GM19023 (cell line): ENCODE data around the gene LNX1.
A peak's percentile ranks its signal among the peaks of the same experiment; 100 is the strongest.

Experiments
- ATAC-seq: cut with Tn5 transposase; IDR thresholded peaks from one replicate; pipeline ENCODE4 v1.9.1; 2021; ENCODE audit warnings: mild to moderate bottlenecking, moderate library complexity; ENCODE audit not compliant: unreplicated experiment

The LNX1 gene

DNA sequence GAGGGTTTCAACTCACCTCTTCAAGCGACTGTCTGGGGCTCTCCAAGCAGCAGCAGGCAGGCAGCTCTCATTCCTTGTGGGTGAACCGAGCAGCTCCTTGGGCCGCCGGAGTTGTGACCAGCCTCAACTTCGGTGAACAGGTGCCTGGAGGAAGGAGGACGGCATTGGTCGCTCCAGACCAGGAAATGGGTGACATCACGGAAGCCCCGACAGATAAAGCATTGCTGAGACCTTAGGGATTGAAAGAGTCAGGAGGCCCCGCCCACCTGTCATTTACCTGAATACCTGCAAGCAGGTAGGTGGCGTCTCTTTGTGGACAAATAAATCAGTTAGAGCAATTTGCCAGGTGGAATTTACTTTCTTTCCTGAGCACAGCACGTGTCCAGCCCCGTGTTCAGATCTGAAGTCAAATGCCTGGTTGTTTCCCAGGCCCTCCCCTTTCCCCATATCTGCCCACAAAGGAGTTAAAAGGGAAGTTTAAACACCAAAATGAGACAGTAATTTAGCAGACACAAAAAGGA lies at the start of gene LNX1:
LNX1 (minus strand) TSS at position 115 of the 521 bp plus-strand sequence. CDS start 17,484 bp downstream, outside the sequence.
- ATAC-seq = no peak

- ATAC-seq = peak; percentile 69
Observed at GRCh38 chr4:53640576-53641453, 49.5 kb upstream of the LNX1 start.

- no peak for ATAC-seq
Observed at GRCh38 chr4:53638919-53639318, 47.6 kb upstream of the LNX1 start.

DNA sequence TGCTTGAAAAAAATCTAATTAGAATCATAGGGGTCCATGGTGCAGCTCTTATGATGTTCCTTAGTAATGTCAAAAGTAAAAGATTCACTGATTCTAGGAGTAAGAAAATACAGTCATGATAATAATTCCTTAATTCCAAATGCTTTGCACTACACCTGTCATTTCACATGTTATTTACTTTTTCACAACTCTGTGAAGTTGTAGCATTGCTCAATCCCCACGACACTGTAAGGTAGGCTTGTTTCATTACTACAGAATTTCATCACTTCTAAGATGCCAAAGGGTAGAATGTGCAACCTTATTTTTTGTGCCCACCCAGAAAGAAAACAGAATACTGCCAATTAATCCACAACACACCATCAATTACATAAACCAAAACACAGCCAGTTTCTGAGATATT lies 46.1 kb upstream of the LNX1 start:
- no peak for ATAC-seq

GRCh38 chr4:53635697-53636483 lies 44.6 kb upstream of the LNX1 start:
- no peak for ATAC-seq

GRCh38 chr4:53633608-53634007 lies 42.3 kb upstream of the LNX1 start:
- no peak for ATAC-seq

- ATAC-seq = no peak
Observed at GRCh38 chr4:53629296-53629695, 38.0 kb upstream of the LNX1 start.

- ATAC-seq = no peak
Observed at GRCh38 chr4:53626491-53626890, 35.2 kb upstream of the LNX1 start.

DNA sequence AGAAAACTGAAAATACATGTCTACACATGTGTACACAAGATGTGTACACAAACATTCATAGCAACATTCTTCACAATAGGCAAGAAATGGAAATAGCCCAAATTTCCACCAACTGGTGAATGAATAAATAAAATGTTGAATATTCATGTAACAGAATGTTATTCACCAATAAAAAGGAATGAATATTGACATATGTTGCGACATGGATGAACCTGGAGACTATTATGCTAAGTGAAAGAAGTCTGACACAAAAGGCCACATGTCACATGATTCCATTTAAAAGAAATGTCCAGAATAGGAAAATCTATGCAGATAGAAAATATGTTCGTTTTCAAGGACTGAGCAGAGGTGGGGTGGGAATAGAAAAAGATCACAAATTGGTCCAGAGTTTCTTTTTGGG lies 34.6 kb upstream of the LNX1 start:
- ATAC-seq = no peak

- no peak for ATAC-seq
Observed at GRCh38 chr4:53622739-53623151, 31.5 kb upstream of the LNX1 start.

GRCh38 chr4:53620956-53621355 lies 29.7 kb upstream of the LNX1 start:
- no peak for ATAC-seq

- no peak for ATAC-seq
Observed at GRCh38 chr4:53619431-53619830, 28.1 kb upstream of the LNX1 start.

DNA sequence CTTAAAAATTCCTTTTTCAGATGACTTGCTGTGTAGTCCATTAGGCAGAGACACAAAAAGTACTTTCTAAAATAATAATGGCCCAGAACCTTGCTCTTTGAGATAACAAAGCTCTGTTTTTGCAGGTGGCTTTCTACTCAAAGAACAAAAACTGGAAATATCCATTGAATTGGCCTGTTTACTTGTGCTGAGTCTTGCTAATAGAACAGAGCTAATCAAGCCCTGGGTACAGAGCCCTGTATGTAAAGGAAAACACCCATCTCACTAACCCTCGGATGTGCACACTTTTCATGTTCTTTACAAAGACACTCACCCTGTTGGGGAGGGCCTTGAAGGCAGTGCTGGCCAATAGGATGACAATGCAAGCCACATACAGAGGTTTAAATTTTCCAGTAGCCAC lies 27.0 kb upstream of the LNX1 start:
- no peak for ATAC-seq

DNA sequence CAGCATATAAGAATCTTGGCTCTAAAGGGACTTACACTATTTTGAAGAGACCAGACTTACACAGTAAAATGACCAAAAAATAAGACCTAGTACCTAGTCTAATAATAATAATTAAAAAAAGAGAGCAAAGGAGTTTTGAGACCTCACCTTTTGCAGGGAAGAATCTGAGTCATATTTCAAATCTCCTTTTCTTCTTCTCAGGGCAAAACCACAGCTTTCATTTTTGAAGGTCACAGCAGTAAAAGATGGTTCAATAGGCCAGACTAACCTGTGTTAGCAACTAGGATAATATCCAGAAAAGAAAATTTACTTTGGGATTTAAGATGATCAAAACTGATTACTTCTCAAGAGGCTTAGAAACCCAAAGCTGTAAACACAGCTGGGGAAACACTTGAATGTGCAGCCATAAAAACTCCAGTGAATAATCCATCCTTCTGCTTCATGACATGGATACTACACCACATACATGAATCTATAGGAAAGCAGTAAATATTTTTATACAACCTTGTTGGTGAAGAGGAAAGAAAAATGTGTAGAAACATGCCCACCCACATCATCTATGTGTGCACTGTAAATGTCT lies 25.9 kb upstream of the LNX1 start:
- ATAC-seq = no peak

- ATAC-seq = no peak
Observed at GRCh38 chr4:53616219-53616618, 24.9 kb upstream of the LNX1 start.

DNA sequence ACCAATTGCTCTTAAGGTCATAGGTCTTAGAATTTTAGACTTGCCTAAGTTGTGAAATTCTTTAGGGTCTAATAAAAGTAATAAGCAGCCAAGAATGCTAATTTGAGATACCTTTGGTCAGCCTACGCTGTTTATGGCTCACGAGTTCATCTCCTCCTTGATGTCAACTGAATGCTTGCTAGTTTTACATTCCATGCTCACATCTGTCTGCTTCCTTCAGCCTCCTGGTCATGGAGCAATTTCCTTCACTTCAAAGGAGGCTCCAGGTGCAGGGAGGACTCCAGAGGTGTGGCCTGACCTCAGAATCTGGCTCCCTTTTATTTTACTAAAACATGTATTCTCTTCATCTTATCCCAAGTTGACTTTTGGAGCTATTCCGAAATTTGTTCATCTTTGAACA lies 23.3 kb upstream of the LNX1 start:
- no peak for ATAC-seq

DNA sequence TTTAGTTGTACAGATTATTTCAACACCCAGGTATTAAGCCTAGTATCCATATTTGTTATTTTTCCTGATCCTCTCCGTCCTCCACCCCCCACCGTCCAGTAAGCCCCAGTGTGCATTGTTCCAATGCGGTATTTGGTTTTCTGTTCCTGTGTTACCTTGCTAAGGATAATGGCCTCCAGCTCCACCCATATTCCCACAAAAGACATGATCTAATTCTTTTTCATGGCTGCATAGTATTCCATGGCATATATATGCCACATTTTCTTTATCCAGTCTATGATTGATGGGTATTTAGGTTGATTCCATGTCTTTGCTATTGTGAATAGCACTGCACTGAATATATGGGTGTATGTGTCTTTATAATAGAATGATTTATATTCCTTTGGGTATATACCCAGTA lies 22.1 kb upstream of the LNX1 start:
- ATAC-seq = no peak

DNA sequence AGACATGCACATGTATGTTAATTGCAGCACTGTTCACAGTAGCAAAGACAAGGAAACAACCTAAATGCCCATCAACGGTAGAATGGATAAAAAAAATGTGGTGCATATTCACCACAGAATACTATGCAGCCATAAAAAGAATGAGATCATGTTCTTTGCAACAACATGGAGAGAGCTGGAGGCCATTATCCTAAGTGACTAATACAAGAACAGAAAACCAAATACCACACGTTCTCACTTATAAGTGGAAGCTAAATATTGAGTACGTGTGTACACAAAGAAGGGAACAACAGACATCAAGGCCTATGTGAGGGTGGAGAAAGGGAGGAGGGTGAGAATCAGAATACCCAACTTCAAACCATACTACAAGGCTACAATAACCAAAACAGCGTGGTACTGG lies 17.4 kb upstream of the LNX1 start:
- ATAC-seq = no peak

- ATAC-seq = no peak
Observed at GRCh38 chr4:53608242-53608641, 17.0 kb upstream of the LNX1 start.

GRCh38 chr4:53605783-53606182 lies 14.5 kb upstream of the LNX1 start:
- no peak for ATAC-seq

GRCh38 chr4:53602390-53602789 lies 11.1 kb upstream of the LNX1 start:
- no peak for ATAC-seq
